OCI-LY7 (cell line): ENCODE measurements around the gene ASIC3. TPM values are rescaled to one million over a fixed set of nuclear protein-coding genes. Genes with fewer than 3 reads are reported as not detected.

Source experiments
- BruUV-seq: library from RNA; stranded (reverse); fragments of 400-500 nt; replicated peaks from 2 replicates; lab custom pipeline; 2021; lab: Mats Ljungman, UMichigan
- CTCF ChIA-PET: fragments of 300-600 bp; sonication (Branson Sonifier 250); formaldehyde crosslinking; loops from one replicate; lab custom pipeline; 2022; ENCODE audit warnings: antibody characterized with exemption; ENCODE audit not compliant: unreplicated experiment; lab: Charles Lee
- POLR2A ChIA-PET: fragments of 300-600 bp; sonication (Branson Sonifier 250); formaldehyde crosslinking; loops from one replicate; lab custom pipeline; 2022; ENCODE audit warnings: antibody characterized with exemption; lab: Charles Lee
- DNase-seq: peaks from one replicate; pipeline ENCODE4 v3.0.0-alpha.2; 2015; ENCODE audit warnings: low spot score
- H2AFZ ChIP-seq: fragments of 200-600 bp; sonication (generic), shearing (Covaris generic); 2 replicates; pipeline ENCODE4 v1.6.1; 2014; ENCODE audit warnings: mild to moderate bottlenecking, antibody characterized with exemption, low read length, moderate library complexity
- H3K27ac ChIP-seq: fragments of 200-600 bp; sonication (generic); 2 replicates; pipeline ENCODE4 v1.5.1; 2014; ENCODE audit warnings: mixed run types, low read depth, mild to moderate bottlenecking, moderate library complexity, low read length, inconsistent platforms; ENCODE audit not compliant: poor library complexity, severe bottlenecking
- H3K36me3 ChIP-seq: fragments of 200-600 bp; sonication (generic); 2 replicates; pipeline ENCODE4 v1.6.1; 2014; ENCODE audit warnings: mild to moderate bottlenecking, antibody characterized with exemption, low read length, moderate library complexity, mixed read lengths; ENCODE audit not compliant: insufficient read depth
- H3K4me1 ChIP-seq: fragments of 200-600 bp; sonication (generic); 2 replicates; pipeline ENCODE4 v1.5.1; 2014; ENCODE audit warnings: mild to moderate bottlenecking, low read length; ENCODE audit not compliant: insufficient read depth, poor library complexity, severe bottlenecking
- H3K4me2 ChIP-seq: fragments of 200-600 bp; sonication (generic); 2 replicates; pipeline ENCODE4 v1.6.1; 2014; ENCODE audit warnings: mild to moderate bottlenecking, low read length
- H3K4me3 ChIP-seq: fragments of 200-600 bp; sonication (generic); 2 replicates; pipeline ENCODE4 v1.5.1; 2014; ENCODE audit warnings: mild to moderate bottlenecking, low read depth, low read length; ENCODE audit not compliant: poor library complexity, severe bottlenecking
- H3K79me2 ChIP-seq: fragments of 200-600 bp; sonication (generic); 2 replicates; pipeline ENCODE4 v1.6.1; 2016; ENCODE audit warnings: low read depth, mild to moderate bottlenecking, low read length, moderate library complexity, mixed read lengths; ENCODE audit not compliant: insufficient read depth
- H3K9me2 ChIP-seq: fragments of 200-600 bp; sonication (generic); 2 replicates; pipeline ENCODE4 v1.6.1; 2016; ENCODE audit warnings: mild to moderate bottlenecking, low read length, mixed read lengths; ENCODE audit not compliant: insufficient read depth
- H3K9me3 ChIP-seq: fragments of 200-600 bp; sonication (generic); 2 replicates; pipeline ENCODE4 v1.6.1; 2014; ENCODE audit warnings: mild to moderate bottlenecking, mixed run types, low read length, mixed read lengths
- H4K20me1 ChIP-seq: fragments of 200-600 bp; sonication (generic); 2 replicates; pipeline ENCODE4 v1.6.1; 2014; ENCODE audit warnings: mild to moderate bottlenecking, antibody characterized with exemption, low read length, moderate library complexity, mixed read lengths; ENCODE audit not compliant: insufficient read depth
- CTCF ChIP-seq: fragments of 200-600 bp; sonication (generic); conservative IDR thresholded peaks from 2 replicates; pipeline ENCODE4 v1.5.1; 2014; ENCODE audit warnings: mild to moderate bottlenecking, antibody characterized with exemption, low read length, moderate library complexity, mixed read lengths
- EZH2phosphoT487 ChIP-seq: fragments of 200-600 bp; sonication (generic); IDR thresholded peaks from 2 replicates; pipeline ENCODE4 v1.6.1; 2018; ENCODE audit warnings: low read depth, borderline replicate concordance, mild to moderate bottlenecking, mixed run types, antibody characterized with exemption, low read length, moderate library complexity, mixed read lengths
- intact Hi-C: fragments of 100-400 bp; cut with micrococcal nuclease; formaldehyde crosslinking; loops from one replicate; pipeline ENCODE4 v1.10.0; 2022; ENCODE audit not compliant: unreplicated experiment
- total RNA-seq, 2 experiments: library from RNA; depleted of rRNA in 1 of 2; stranded (reverse); fragments of >200 nt in 1 of 2; shearing (Covaris generic) in 1 of 2; gene quantifications; 2 replicates each; pipeline ENCODE4 v1.2.3, GENCODE V29; 2014 to 2022

Gene ASIC3
- total RNA-seq, 2 experiments from 2014 or later = 3.3 to 14.8 TPM

GRCh38 chr7:151056666-151057505 is 8.6 kb downstream of the ASIC3 start:
- BruUV-seq = no TSS peak
- peak overlapping the region; percentile 88 for H3K4me2 ChIP-seq
- H3K9me3 ChIP-seq = no peaks in the 10 kb centered on the region
- ChIA-PET CTCF (interaction anchor here (1.1 kb wide), 1 partner anchor 28 kb away, joined by 4 read pairs; no protein-coding TSS in a partner anchor), POLR2A (interaction anchor here (0.7 kb wide), 1 partner anchor 52 kb away, joined by 3 read pairs; no protein-coding TSS in a partner anchor)
- H3K27ac ChIP-seq = no peak overlapping the region
- H3K4me3 ChIP-seq = peak overlapping the region; percentile 98
- peaks cover 40% of the 10 kb centered on the region for H3K4me1 ChIP-seq
- intact Hi-C loops = no loop called here
- H3K9me2 ChIP-seq = no peaks in the 10 kb centered on the region
- TF ChIP-seq CTCF (no peak), EZH2phosphoT487 (no peak)
- peaks cover 14% of the 10 kb centered on the region; the same call in 1 of the 2 replicates for H3K79me2 ChIP-seq
- H4K20me1 ChIP-seq = no peaks in the 10 kb centered on the region
- H2AFZ ChIP-seq = peak overlapping the region; percentile 61; the same call in 1 of the 2 replicates
- H3K36me3 ChIP-seq = peaks cover 1% of the 10 kb centered on the region
- DNase-seq = no peak

- Histone ChIP-seq H3K27ac (peak within 1 kb of the TSS; percentile 70), H3K9me3 (no peaks in the 10 kb centered on the region), H3K4me3 (peak within 1 kb of the TSS; percentile 98), H4K20me1 (no peaks in the 10 kb centered on the region), H3K79me2 (peaks cover 14% of the 10 kb centered on the region; the same call in 1 of the 2 replicates), H3K36me3 (peaks cover 8% of the 10 kb centered on the region), H3K4me2 (peak within 1 kb of the TSS; percentile 98), H2AFZ (peak within 1 kb of the TSS; percentile 87; the same call in 1 of the 2 replicates), H3K9me2 (no peaks in the 10 kb centered on the region), H3K4me1 (peaks cover 40% of the 10 kb centered on the region)
- TF ChIP-seq EZH2phosphoT487 (no peak), CTCF (no peak)
- POLR2A ChIA-PET = interaction anchor here (0.7 to 1.2 kb wide), 2 partner anchors 27 to 52 kb away, joined by 3 read pairs; no protein-coding TSS in a partner anchor
- DNase-seq = no peak
- no TSS peak for BruUV-seq
- CTCF ChIA-PET = interaction anchor here (0.6 to 1.1 kb wide), 2 partner anchors 28 to 1061 kb away, joined by 3 to 4 read pairs; no protein-coding TSS in a partner anchor
- intact Hi-C loops = no loop called here
Measured at GRCh38 chr7:151057506-151057988, 9.2 kb downstream of the ASIC3 start, which contains the start of gene CDK5. Gene CDK5, minus strand, starts transcription at chr7:151057897. Its CDS starts 49 bp downstream, at chr7:151057848.
